ENCODE results near the gene RFPL2.
A peak's percentile ranks its signal among the peaks of the same experiment; 100 is the strongest.
"Not testable (repeated sequence)": the region's sequence is repeated elsewhere in the genome, so short reads cannot be mapped to it uniquely, and the experiment has no call there.

RFPL2 gene

GRCh38 chr22:32144496-32145274 lies 60.2 kb downstream of the RFPL2 start:
- no peak overlapping the region for H3K4me3 ChIP-seq (ENCODE audit: control insufficient read depth, low read depth, low read length)
- no peak for TF ChIP-seq CTCF (conservative IDR thresholded peaks at IDR 0.05; ENCODE audit: control insufficient read depth, insufficient read depth, low read depth, low read length)
- DNase-seq (ENCODE audit: low read depth): no peak

GRCh38 chr22:32142600-32142999 lies 62.3 kb downstream of the RFPL2 start:
- TF ChIP-seq CTCF (conservative IDR thresholded peaks at IDR 0.05; ENCODE audit: control insufficient read depth, insufficient read depth, low read depth, low read length): no peak
- DNase-seq (ENCODE audit: low read depth): no peak
- H3K4me3 ChIP-seq (ENCODE audit: control insufficient read depth, low read depth, low read length): no peak overlapping the region

GRCh38 chr22:32140688-32141087 lies 64.2 kb downstream of the RFPL2 start:
- not testable (repeated sequence) for H3K4me3 ChIP-seq (ENCODE audit: control insufficient read depth, low read depth, low read length); DNase-seq (ENCODE audit: low read depth)
- peak; percentile 21 for TF ChIP-seq CTCF (conservative IDR thresholded peaks at IDR 0.05; ENCODE audit: control insufficient read depth, insufficient read depth, low read depth, low read length)
